GM23338 (cell line): Measurements from ENCODE around the gene IKZF1. TPM values are rescaled to one million over a fixed set of nuclear protein-coding genes. Genes with fewer than 3 reads are reported as not detected.

Experiments
- polyA plus RNA-seq: library from polyadenylated mRNA; unstranded; fragments of >200 nt; fragmentation: Nextera tagmentation; extraction: Ambion mirVana; gene quantifications from 2 replicates; pipeline ENCODE4 v1.2.1, GENCODE V29; 2016
- total RNA-seq: library from RNA; depleted of rRNA; stranded (reverse); fragments of >200 nt; shearing (Covaris generic); gene quantifications from 2 replicates; pipeline ENCODE4 v1.2.3, GENCODE V29; 2014
- TF ChIP-seq, protein P1 (sequence below): fragments of 250-450 bp; sonication (Bioruptor Pico); IDR thresholded peaks from 2 replicates; pipeline ENCODE4 v1.5.0; 2020; ENCODE audit warnings: mild to moderate bottlenecking, moderate library complexity
- TF ChIP-seq, protein P2 (sequence below), 2 experiments: fragments of 200-600 bp in 1 of 2; sonication (generic) in 1 of 2; conservative IDR thresholded peaks; 2 replicates each; pipeline versions ENCODE4 v1.5.1 to v1.6.1; 2016 to 2017; ENCODE audit warnings: antibody characterized with exemption in 2 of 2, low read depth in 2 of 2, mild to moderate bottlenecking in 2 of 2, moderate library complexity in 1 of 2
- TF ChIP-seq, protein P3 (sequence below): IDR thresholded peaks from one replicate; pipeline ENCODE4 v1.6.1; 2018; ENCODE audit warnings: antibody characterized with exemption; ENCODE audit not compliant: unreplicated experiment

IKZF1 gene
- total and polyA plus RNA-seq, 2 experiments from 2014 or later: 0.57 to 1.8 TPM

DNA sequence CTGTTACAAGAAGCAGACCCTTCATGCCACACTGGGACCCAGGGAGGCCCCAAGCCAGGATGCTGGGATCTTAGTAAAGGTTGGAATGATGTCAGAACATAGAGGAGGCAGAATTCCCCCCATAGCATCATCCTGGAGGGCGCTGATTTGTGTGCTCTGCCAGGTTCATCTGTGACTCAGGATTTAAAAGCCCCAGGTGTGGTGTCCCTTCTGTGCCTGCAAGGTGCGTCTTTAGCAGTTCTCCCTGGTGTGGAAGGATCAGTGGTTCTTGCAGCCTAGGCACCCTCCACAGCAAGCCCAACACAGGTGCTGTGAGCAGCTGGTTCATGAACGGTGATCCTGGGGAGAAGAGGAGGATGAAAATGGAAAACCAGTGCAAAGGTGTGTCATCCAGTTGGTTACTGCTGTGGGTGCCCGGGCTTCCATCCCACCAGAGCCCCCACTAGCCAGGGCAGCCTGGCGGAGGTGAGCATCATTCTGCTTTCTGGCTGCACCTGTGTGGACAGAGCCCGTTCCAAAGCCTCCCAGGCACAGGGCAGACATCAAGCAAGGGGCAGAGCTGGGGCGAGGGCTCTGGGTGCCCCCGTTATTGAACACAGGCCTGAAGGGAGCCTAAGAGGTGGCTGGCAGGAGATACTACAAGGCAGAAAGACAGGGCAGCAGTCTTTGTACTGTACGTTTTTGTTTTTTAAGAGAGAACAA, 49.5 kb downstream of the IKZF1 start (continued):
- TF ChIP-seq, protein P1, sequence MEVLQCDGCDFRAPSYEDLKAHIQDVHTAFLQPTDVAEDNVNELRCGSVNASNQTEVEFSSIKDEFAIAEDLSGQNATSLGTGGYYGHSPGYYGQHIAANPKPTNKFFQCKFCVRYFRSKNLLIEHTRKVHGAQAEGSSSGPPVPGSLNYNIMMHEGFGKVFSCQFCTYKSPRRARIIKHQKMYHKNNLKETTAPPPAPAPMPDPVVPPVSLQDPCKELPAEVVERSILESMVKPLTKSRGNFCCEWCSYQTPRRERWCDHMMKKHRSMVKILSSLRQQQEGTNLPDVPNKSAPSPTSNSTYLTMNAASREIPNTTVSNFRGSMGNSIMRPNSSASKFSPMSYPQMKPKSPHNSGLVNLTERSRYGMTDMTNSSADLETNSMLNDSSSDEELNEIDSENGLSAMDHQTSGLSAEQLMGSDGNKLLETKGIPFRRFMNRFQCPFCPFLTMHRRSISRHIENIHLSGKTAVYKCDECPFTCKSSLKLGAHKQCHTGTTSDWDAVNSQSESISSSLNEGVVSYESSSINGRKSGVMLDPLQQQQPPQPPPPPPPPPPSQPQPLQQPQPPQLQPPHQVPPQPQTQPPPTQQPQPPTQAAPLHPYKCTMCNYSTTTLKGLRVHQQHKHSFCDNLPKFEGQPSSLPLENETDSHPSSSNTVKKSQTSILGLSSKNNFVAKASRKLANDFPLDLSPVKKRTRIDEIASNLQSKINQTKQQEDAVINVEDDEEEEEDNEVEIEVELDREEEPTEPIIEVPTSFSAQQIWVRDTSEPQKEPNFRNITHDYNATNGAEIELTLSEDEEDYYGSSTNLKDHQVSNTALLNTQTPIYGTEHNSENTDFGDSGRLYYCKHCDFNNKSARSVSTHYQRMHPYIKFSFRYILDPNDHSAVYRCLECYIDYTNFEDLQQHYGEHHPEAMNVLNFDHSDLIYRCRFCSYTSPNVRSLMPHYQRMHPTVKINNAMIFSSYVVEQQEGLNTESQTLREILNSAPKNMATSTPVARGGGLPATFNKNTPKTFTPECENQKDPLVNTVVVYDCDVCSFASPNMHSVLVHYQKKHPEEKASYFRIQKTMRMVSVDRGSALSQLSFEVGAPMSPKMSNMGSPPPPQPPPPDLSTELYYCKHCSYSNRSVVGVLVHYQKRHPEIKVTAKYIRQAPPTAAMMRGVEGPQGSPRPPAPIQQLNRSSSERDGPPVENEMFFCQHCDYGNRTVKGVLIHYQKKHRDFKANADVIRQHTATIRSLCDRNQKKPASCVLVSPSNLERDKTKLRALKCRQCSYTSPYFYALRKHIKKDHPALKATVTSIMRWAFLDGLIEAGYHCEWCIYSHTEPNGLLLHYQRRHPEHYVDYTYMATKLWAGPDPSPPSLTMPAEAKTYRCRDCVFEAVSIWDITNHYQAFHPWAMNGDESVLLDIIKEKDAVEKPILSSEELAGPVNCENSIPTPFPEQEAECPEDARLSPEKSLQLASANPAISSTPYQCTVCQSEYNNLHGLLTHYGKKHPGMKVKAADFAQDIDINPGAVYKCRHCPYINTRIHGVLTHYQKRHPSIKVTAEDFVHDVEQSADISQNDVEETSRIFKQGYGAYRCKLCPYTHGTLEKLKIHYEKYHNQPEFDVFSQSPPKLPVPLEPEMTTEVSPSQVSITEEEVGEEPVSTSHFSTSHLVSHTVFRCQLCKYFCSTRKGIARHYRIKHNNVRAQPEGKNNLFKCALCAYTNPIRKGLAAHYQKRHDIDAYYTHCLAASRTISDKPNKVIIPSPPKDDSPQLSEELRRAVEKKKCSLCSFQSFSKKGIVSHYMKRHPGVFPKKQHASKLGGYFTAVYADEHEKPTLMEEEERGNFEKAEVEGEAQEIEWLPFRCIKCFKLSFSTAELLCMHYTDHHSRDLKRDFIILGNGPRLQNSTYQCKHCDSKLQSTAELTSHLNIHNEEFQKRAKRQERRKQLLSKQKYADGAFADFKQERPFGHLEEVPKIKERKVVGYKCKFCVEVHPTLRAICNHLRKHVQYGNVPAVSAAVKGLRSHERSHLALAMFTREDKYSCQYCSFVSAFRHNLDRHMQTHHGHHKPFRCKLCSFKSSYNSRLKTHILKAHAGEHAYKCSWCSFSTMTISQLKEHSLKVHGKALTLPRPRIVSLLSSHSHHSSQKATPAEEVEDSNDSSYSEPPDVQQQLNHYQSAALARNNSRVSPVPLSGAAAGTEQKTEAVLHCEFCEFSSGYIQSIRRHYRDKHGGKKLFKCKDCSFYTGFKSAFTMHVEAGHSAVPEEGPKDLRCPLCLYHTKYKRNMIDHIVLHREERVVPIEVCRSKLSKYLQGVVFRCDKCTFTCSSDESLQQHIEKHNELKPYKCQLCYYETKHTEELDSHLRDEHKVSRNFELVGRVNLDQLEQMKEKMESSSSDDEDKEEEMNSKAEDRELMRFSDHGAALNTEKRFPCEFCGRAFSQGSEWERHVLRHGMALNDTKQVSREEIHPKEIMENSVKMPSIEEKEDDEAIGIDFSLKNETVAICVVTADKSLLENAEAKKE (CRISPR knock-in tag): no peak
- TF ChIP-seq, protein P2, sequence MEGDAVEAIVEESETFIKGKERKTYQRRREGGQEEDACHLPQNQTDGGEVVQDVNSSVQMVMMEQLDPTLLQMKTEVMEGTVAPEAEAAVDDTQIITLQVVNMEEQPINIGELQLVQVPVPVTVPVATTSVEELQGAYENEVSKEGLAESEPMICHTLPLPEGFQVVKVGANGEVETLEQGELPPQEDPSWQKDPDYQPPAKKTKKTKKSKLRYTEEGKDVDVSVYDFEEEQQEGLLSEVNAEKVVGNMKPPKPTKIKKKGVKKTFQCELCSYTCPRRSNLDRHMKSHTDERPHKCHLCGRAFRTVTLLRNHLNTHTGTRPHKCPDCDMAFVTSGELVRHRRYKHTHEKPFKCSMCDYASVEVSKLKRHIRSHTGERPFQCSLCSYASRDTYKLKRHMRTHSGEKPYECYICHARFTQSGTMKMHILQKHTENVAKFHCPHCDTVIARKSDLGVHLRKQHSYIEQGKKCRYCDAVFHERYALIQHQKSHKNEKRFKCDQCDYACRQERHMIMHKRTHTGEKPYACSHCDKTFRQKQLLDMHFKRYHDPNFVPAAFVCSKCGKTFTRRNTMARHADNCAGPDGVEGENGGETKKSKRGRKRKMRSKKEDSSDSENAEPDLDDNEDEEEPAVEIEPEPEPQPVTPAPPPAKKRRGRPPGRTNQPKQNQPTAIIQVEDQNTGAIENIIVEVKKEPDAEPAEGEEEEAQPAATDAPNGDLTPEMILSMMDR (conservative IDR thresholded peaks at IDR 0.05; ENCODE audit: low read depth in 2 of 2): no peak
- TF ChIP-seq, protein P3, sequence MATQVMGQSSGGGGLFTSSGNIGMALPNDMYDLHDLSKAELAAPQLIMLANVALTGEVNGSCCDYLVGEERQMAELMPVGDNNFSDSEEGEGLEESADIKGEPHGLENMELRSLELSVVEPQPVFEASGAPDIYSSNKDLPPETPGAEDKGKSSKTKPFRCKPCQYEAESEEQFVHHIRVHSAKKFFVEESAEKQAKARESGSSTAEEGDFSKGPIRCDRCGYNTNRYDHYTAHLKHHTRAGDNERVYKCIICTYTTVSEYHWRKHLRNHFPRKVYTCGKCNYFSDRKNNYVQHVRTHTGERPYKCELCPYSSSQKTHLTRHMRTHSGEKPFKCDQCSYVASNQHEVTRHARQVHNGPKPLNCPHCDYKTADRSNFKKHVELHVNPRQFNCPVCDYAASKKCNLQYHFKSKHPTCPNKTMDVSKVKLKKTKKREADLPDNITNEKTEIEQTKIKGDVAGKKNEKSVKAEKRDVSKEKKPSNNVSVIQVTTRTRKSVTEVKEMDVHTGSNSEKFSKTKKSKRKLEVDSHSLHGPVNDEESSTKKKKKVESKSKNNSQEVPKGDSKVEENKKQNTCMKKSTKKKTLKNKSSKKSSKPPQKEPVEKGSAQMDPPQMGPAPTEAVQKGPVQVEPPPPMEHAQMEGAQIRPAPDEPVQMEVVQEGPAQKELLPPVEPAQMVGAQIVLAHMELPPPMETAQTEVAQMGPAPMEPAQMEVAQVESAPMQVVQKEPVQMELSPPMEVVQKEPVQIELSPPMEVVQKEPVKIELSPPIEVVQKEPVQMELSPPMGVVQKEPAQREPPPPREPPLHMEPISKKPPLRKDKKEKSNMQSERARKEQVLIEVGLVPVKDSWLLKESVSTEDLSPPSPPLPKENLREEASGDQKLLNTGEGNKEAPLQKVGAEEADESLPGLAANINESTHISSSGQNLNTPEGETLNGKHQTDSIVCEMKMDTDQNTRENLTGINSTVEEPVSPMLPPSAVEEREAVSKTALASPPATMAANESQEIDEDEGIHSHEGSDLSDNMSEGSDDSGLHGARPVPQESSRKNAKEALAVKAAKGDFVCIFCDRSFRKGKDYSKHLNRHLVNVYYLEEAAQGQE: no peak
